Breast epithelium (tissue), 4 donors: ENCODE data around the gene CREB3L2. TPM values are rescaled to one million over a fixed set of nuclear protein-coding genes. Genes with fewer than 3 reads are reported as not detected.
"Not testable (repeated sequence)": the region's sequence is repeated elsewhere in the genome, so short reads cannot be mapped to it uniquely, and the experiment has no call there.

Experiments
- DNase-seq, 2 donors: peaks; one replicate each; pipeline ENCODE4 v3.0.0-alpha.2; 2019; ENCODE audit warnings: low spot score in 2 of 2
- H3K27ac ChIP-seq, 2 donors: fragments of 200-600 bp; sonication (generic) in 1 of 2; one replicate each; pipeline ENCODE4 v1.5.1; 2016 to 2019; ENCODE audit warnings: mild to moderate bottlenecking in 1 of 2
- H3K27me3 ChIP-seq, 2 donors: fragments of 200-600 bp; sonication (generic) in 1 of 2; one replicate each; pipeline versions ENCODE4 v1.5.1 to v1.6.0; 2017 to 2019; ENCODE audit warnings: control low read depth in 1 of 2, mild to moderate bottlenecking in 1 of 2
- H3K36me3 ChIP-seq: fragments of 200-600 bp; one replicate; pipeline ENCODE4 v1.5.1; 2019
- H3K4me1 ChIP-seq, 2 donors: fragments of 200-600 bp; sonication (generic); one replicate each; pipeline ENCODE4 v1.5.1; 2016 to 2019; ENCODE audit warnings: control low read depth in 1 of 2
- H3K4me3 ChIP-seq, 3 donors: fragments of 200-600 bp; sonication (generic); 1 replicate in 2 of 3; 2 replicates in 1 of 3; pipeline ENCODE4 v1.5.1; 2016 to 2019; ENCODE audit warnings: mild to moderate bottlenecking in 3 of 3, moderate library complexity in 2 of 3
- H3K9me3 ChIP-seq, 2 donors: fragments of 200-600 bp; sonication (generic) in 1 of 2; one replicate each; pipeline ENCODE4 v1.5.1; 2016 to 2019; ENCODE audit warnings: control low read depth in 1 of 2
- CTCF ChIP-seq, 3 donors: fragments of 450-650 bp; IDR thresholded peaks; one replicate each; pipeline ENCODE4 v1.5.1; 2016 to 2017; ENCODE audit warnings: antibody characterized with exemption in 3 of 3, mild to moderate bottlenecking in 3 of 3, moderate library complexity in 3 of 3
- POLR2A ChIP-seq: fragments of 450-650 bp; IDR thresholded peaks from one replicate; pipeline ENCODE4 v1.6.1; 2016; ENCODE audit warnings: antibody characterized with exemption, mild to moderate bottlenecking, moderate library complexity
- POLR2AphosphoS5 ChIP-seq, 3 donors: sonication (generic); formaldehyde crosslinking; IDR thresholded peaks; one replicate each; pipeline ENCODE4 v1.6.1; 2017; ENCODE audit warnings: antibody characterized with exemption in 3 of 3
- intact Hi-C: fragments of 100-400 bp; cut with DNase I; formaldehyde crosslinking; loops from one replicate; pipeline ENCODE4 v1.15.1; 2023; ENCODE audit warnings: low total_unique reads
- total RNA-seq, 3 donors: library from RNA; depleted of rRNA; stranded (reverse); fragments of >200 nt; gene quantifications; one replicate each; pipeline ENCODE4 v1.1.0, GENCODE V29; 2016

CREB3L2 gene
- total RNA-seq, 3 donors from 2014 or later: 23.0 to 46.5 (median 40.5) TPM

- intact Hi-C loops: no loop called here
- H3K4me3 ChIP-seq: no peak overlapping the region
- no peak overlapping the region for H3K27ac ChIP-seq
- peaks cover 0 to under 1% of the 10 kb centered on the region in 2 donors for H3K27me3 ChIP-seq
- no peaks in the 10 kb centered on the region for H3K36me3 ChIP-seq
- TF ChIP-seq CTCF (IDR thresholded peaks at IDR 0.05) (no peak), POLR2AphosphoS5 (IDR thresholded peaks at IDR 0.05) (no peak), POLR2A (no peak)
- no peaks in the 10 kb centered on the region for H3K9me3 ChIP-seq
- H3K4me1 ChIP-seq: no peaks in the 10 kb centered on the region
- DNase-seq: no peak
These were observed 163.1 kb downstream of the CREB3L2 start for GRCh38 chr7:137838706-137839315.

GRCh38 chr7:137836541-137836940 lies 165.3 kb downstream of the CREB3L2 start:
- Histone ChIP-seq H3K27ac (no peak overlapping the region), H3K36me3 (no peaks in the 10 kb centered on the region), H3K27me3 (no peaks in the 10 kb centered on the region), H3K9me3 (peaks cover 16 to 19% of the 10 kb centered on the region in 2 donors), H3K4me3 (no peak overlapping the region), H3K4me1 (no peaks in the 10 kb centered on the region)
- no peak for DNase-seq
- intact Hi-C loops: no loop called here
- TF ChIP-seq POLR2A (no peak), CTCF (IDR thresholded peaks at IDR 0.05) (no peak), POLR2AphosphoS5 (IDR thresholded peaks at IDR 0.05) (no peak)

- Histone ChIP-seq H3K36me3 (no peaks in the 10 kb centered on the region), H3K4me3 (no peak overlapping the region), H3K27ac (no peak overlapping the region), H3K9me3 (peaks cover 16 to 19% of the 10 kb centered on the region in 2 donors), H3K27me3 (no peaks in the 10 kb centered on the region), H3K4me1 (no peaks in the 10 kb centered on the region)
- intact Hi-C loops: no loop called here
- TF ChIP-seq POLR2AphosphoS5 (IDR thresholded peaks at IDR 0.05) (no peak), CTCF (IDR thresholded peaks at IDR 0.05) (no peak), POLR2A (no peak)
- no peak for DNase-seq
These were observed 165.8 kb downstream of the CREB3L2 start for GRCh38 chr7:137836113-137836509.

- Histone ChIP-seq H3K9me3 (peaks cover 16 to 19% of the 10 kb centered on the region in 2 donors), H3K36me3 (no peaks in the 10 kb centered on the region), H3K27me3 (no peaks in the 10 kb centered on the region), H3K27ac (no peak overlapping the region), H3K4me3 (no peak overlapping the region), H3K4me1 (no peaks in the 10 kb centered on the region)
- no peak for DNase-seq
- intact Hi-C loops: no loop called here
- TF ChIP-seq POLR2AphosphoS5 (IDR thresholded peaks at IDR 0.05) (no peak), POLR2A (no peak), CTCF (IDR thresholded peaks at IDR 0.05) (no peak)
These were observed 166.3 kb downstream of the CREB3L2 start for GRCh38 chr7:137835486-137836112.

DNA sequence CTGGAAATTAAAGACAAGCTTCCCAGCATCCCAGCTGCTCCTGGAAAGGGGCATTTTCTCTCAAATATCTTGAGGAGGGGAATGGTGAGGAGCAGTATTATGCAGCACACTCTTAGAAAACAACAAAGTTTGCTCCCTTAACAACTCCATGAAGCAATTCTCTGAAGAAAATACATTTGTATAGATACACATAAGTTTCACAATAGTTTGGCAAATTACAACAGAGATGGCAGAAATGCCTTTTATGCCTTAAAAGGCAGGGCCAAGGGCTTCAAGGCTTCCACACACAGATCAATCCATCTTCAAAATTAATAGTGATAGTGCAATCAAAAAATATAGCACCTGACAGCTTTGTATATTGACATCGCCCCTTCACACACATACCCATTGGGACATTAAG lies 167.3 kb downstream of the CREB3L2 start:
- no peak for DNase-seq
- Histone ChIP-seq H3K9me3 (peaks cover 16 to 19% of the 10 kb centered on the region in 2 donors), H3K27me3 (no peaks in the 10 kb centered on the region), H3K27ac (no peak overlapping the region), H3K36me3 (no peaks in the 10 kb centered on the region), H3K4me1 (no peaks in the 10 kb centered on the region), H3K4me3 (no peak overlapping the region)
- TF ChIP-seq POLR2A (no peak), POLR2AphosphoS5 (IDR thresholded peaks at IDR 0.05) (no peak), CTCF (IDR thresholded peaks at IDR 0.05) (no peak)
- intact Hi-C loops: no loop called here

GRCh38 chr7:137832990-137833389 lies 168.9 kb downstream of the CREB3L2 start:
- H3K4me1 ChIP-seq, H3K36me3 ChIP-seq, H3K27me3 ChIP-seq, DNase-seq, intact Hi-C loops, H3K27ac ChIP-seq, H3K4me3 ChIP-seq: not testable (repeated sequence)
- H3K9me3 ChIP-seq: peaks cover 16 to 19% of the 10 kb centered on the region in 2 donors
